Stimulated activated CD8-positive, alpha-beta memory T cell treated with anti-CD3 and anti-CD28 coated beads, Interleukin-7, amount 100 ng/mL, for 1 hour (primary cell): ENCODE measurements around the gene SSC4D.
"Not testable (repeated sequence)": the region's sequence is repeated elsewhere in the genome, so short reads cannot be mapped to it uniquely, and the experiment has no call there.

ENCODE experiments used
- DNase-seq, 2 donors: peaks; one replicate each; pipeline ENCODE4 v3.0.0-alpha.2; 2020; ENCODE audit warnings: low read depth in 2 of 2

The SSC4D gene

GRCh38 chr7:76383089-76383944 lies 26.2 kb downstream of the SSC4D start:
- DNase-seq: no peak

- no peak for DNase-seq
Observed at GRCh38 chr7:76381814-76382213, 27.7 kb downstream of the SSC4D start.

- DNase-seq: no peak
Observed at GRCh38 chr7:76380623-76380966, 28.9 kb downstream of the SSC4D start.

- DNase-seq: no peak
Observed at GRCh38 chr7:76377186-76377918, 32.1 kb downstream of the SSC4D start.

DNA sequence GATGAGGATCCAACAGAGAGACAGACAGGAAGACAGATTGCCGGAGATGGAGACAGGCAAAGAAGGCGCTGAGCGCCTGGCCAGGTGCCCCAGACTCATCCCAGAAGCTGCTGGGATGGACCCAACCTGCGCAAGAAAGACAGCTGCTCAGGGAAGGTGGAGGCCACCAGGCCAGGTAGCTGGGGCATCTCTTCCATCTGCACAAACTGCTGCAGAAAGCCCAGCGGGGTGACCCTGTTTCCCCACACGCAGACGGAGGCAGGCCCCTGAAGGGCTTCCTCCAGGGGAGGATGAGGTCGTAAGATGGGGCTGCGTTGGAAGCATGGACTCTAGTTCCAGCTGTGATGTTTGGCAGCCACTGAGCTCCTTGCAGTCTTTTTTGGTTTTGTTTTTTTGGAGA lies 34.2 kb downstream of the SSC4D start:
- DNase-seq: no peak

GRCh38 chr7:76372984-76373833 lies 36.3 kb downstream of the SSC4D start:
- no peak for DNase-seq

DNA sequence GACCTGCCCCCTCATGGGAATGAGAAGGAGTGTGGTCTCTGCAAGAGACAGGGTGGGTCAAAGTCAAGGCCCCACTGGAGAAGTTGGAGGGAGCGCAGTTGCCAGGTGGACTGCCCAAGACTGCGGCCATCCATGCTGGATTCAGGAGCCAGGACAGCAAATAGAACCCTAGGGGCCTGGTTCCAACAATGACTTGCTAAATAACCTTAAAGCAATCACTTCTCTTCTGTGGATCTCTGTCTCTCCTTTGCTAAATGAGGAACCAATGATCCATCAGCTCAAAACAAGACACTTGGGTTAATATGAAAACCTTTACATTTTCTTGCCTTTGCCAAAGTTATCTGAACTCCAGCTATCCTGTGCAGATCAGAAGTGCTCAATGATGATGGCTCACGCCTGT lies 38.1 kb downstream of the SSC4D start:
- DNase-seq: no peak

- no peak for DNase-seq
Observed at GRCh38 chr7:76369018-76369417, 40.5 kb downstream of the SSC4D start.

DNA sequence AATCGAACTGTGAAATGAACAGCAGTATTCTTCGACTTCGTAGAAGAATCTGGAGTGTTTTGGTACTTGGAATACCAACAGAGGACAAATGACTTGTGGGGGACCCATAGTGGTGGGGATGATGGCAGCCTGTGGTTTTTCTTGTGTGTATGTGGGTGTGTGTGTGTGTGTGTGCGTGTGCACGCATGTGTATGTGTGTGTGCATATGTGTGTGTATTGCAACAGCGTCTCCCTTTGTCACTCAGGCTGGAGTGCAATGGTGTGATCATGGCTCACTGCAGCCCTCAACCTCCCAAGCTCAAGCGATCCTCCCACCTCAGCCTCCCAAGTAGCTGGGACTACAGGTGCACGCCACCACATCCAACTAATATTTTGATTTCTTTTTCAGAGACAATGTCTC lies 41.3 kb downstream of the SSC4D start:
- no peak for DNase-seq

DNA sequence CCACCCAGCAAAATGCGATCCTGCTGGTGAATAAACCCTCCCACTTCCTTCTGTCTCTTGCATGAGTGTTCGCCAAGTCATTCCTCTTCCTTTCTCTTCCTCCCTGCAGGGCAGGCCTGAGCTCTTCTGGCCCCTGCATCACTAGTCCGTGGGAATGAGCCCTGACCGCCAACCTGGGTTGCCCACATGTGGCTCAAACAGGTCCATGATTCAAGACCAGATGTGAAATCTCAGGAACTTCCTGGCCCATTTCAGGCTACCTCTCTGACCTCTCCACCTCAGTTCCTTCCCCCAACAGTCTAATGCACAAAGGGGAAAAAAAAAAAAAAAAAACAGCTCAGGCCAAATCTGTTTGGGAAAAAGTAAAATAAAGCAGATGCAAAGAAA lies 45.3 kb downstream of the SSC4D start:
- DNase-seq: no peak

DNA sequence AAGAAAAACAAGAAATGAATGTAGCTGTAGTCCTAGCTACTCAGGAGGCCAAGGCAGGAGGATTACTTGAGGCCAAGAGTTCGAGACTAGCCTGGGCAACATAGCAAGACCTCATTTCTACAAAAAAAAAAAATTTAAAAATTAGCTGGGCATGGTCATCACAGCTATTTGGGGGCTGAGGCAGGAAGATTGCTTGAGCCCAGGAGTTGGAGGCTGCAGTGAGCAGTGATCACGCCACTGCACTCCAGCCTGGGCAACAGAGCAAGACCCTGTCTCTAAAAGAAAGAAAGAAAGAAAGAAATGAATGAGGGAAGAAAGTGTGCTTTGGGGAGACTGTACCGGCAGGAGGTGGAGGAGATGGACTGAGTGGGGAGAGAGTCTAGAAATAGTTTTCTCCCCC lies 45.7 kb downstream of the SSC4D start:
- not testable (repeated sequence) for DNase-seq

GRCh38 chr7:76359978-76360638 lies 49.4 kb downstream of the SSC4D start:
- DNase-seq: no peak

GRCh38 chr7:76359111-76359977 lies 50.2 kb downstream of the SSC4D start:
- peak; percentile 80 to 85 for DNase-seq

DNA sequence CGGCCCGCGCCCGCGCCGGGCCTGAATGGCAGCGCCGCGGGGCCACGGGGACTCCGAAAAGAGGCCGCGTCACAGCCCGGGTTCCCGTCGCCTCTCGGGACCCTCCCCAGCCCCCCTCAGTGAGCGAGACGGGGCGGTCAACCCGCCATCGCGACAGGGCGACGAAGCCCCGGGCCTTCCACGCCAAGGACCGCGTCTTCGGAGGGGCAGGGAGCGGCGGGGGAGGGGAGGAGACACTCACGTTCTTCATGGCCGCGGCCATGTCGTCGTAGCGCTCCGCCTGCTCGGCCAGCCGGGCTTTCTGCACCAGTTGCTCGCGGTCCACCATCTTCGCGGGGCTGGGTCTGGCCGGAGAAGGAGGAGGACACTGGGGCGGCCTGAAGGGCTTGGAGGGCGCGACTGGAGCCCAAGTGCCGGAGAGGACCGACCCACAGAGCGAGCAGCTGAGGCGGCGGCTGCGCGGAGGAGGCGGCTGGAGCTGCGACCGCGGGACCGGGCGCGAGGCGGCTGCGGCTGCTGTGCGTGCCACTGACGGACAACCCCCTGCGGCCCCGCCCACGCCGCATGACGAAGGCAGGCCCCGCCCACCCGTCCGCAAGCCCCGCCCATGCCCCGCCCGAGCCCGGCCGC lies 50.9 kb downstream of the SSC4D start, which contains the start of gene YWHAG:
YWHAG (minus strand) TSS at position 511 of the 630 bp plus-strand sequence; CDS start at position 328, 183 bp downstream.
- DNase-seq: peak; percentile 79 to 82

- peak in 1 of 2 donors; percentile 14 for DNase-seq
Observed at GRCh38 chr7:76358011-76358480, 51.5 kb downstream of the SSC4D start.

- DNase-seq: no peak
Observed at GRCh38 chr7:76357475-76358010, 52.0 kb downstream of the SSC4D start.

DNA sequence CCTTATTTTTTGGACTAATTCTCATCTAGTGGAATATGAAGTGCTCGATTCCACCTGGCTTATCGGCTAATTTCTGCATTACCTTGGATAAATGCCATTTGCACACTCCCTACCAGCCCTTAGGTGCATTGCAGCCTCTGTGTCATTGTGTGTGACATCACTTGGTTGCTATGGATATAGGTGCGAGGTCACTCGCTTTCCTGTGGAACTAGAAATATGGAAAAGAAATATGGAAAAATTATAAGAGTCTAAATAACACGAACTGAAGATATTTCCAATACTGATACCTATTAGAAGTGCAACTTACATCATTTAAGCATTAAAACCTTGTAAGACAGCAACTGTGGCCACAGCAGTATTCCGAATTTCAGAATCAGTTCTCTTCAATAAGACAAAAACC lies 52.7 kb downstream of the SSC4D start:
- no peak for DNase-seq

GRCh38 chr7:76356115-76356514 lies 53.4 kb downstream of the SSC4D start:
- no peak for DNase-seq

- DNase-seq: no peak
Observed at GRCh38 chr7:76354981-76355730, 54.3 kb downstream of the SSC4D start.
